OCI-LY7 (cell line): Measurements from ENCODE around the gene PCDHA4. TPM values are rescaled to one million over a fixed set of nuclear protein-coding genes. Genes with fewer than 3 reads are reported as not detected.
"Not testable (repeated sequence)": the region's sequence is repeated elsewhere in the genome, so short reads cannot be mapped to it uniquely, and the experiment has no call there.

Source experiments
- BruUV-seq: library from RNA; stranded (reverse); fragments of 400-500 nt; replicated peaks from 2 replicates; lab custom pipeline; 2021; lab: Mats Ljungman, UMichigan
- CTCF ChIA-PET: fragments of 300-600 bp; sonication (Branson Sonifier 250); formaldehyde crosslinking; loops from one replicate; lab custom pipeline; 2022; ENCODE audit warnings: antibody characterized with exemption; ENCODE audit not compliant: unreplicated experiment; lab: Charles Lee
- POLR2A ChIA-PET: fragments of 300-600 bp; sonication (Branson Sonifier 250); formaldehyde crosslinking; loops from one replicate; lab custom pipeline; 2022; ENCODE audit warnings: antibody characterized with exemption; lab: Charles Lee
- DNase-seq: peaks from one replicate; pipeline ENCODE4 v3.0.0-alpha.2; 2015; ENCODE audit warnings: low spot score
- H2AFZ ChIP-seq: fragments of 200-600 bp; sonication (generic), shearing (Covaris generic); 2 replicates; pipeline ENCODE4 v1.6.1; 2014; ENCODE audit warnings: mild to moderate bottlenecking, antibody characterized with exemption, low read length, moderate library complexity
- H3K27ac ChIP-seq: fragments of 200-600 bp; sonication (generic); 2 replicates; pipeline ENCODE4 v1.5.1; 2014; ENCODE audit warnings: mixed run types, low read depth, mild to moderate bottlenecking, moderate library complexity, low read length, inconsistent platforms; ENCODE audit not compliant: poor library complexity, severe bottlenecking
- H3K36me3 ChIP-seq: fragments of 200-600 bp; sonication (generic); 2 replicates; pipeline ENCODE4 v1.6.1; 2014; ENCODE audit warnings: mild to moderate bottlenecking, antibody characterized with exemption, low read length, moderate library complexity, mixed read lengths; ENCODE audit not compliant: insufficient read depth
- H3K4me1 ChIP-seq: fragments of 200-600 bp; sonication (generic); 2 replicates; pipeline ENCODE4 v1.5.1; 2014; ENCODE audit warnings: mild to moderate bottlenecking, low read length; ENCODE audit not compliant: insufficient read depth, poor library complexity, severe bottlenecking
- H3K4me2 ChIP-seq: fragments of 200-600 bp; sonication (generic); 2 replicates; pipeline ENCODE4 v1.6.1; 2014; ENCODE audit warnings: mild to moderate bottlenecking, low read length
- H3K4me3 ChIP-seq: fragments of 200-600 bp; sonication (generic); 2 replicates; pipeline ENCODE4 v1.5.1; 2014; ENCODE audit warnings: mild to moderate bottlenecking, low read depth, low read length; ENCODE audit not compliant: poor library complexity, severe bottlenecking
- H3K79me2 ChIP-seq: fragments of 200-600 bp; sonication (generic); 2 replicates; pipeline ENCODE4 v1.6.1; 2016; ENCODE audit warnings: low read depth, mild to moderate bottlenecking, low read length, moderate library complexity, mixed read lengths; ENCODE audit not compliant: insufficient read depth
- H3K9me2 ChIP-seq: fragments of 200-600 bp; sonication (generic); 2 replicates; pipeline ENCODE4 v1.6.1; 2016; ENCODE audit warnings: mild to moderate bottlenecking, low read length, mixed read lengths; ENCODE audit not compliant: insufficient read depth
- H3K9me3 ChIP-seq: fragments of 200-600 bp; sonication (generic); 2 replicates; pipeline ENCODE4 v1.6.1; 2014; ENCODE audit warnings: mild to moderate bottlenecking, mixed run types, low read length, mixed read lengths
- H4K20me1 ChIP-seq: fragments of 200-600 bp; sonication (generic); 2 replicates; pipeline ENCODE4 v1.6.1; 2014; ENCODE audit warnings: mild to moderate bottlenecking, antibody characterized with exemption, low read length, moderate library complexity, mixed read lengths; ENCODE audit not compliant: insufficient read depth
- EZH2phosphoT487 ChIP-seq: fragments of 200-600 bp; sonication (generic); IDR thresholded peaks from 2 replicates; pipeline ENCODE4 v1.6.1; 2018; ENCODE audit warnings: low read depth, borderline replicate concordance, mild to moderate bottlenecking, mixed run types, antibody characterized with exemption, low read length, moderate library complexity, mixed read lengths
- intact Hi-C: fragments of 100-400 bp; cut with micrococcal nuclease; formaldehyde crosslinking; loops from one replicate; pipeline ENCODE4 v1.10.0; 2022; ENCODE audit not compliant: unreplicated experiment
- total RNA-seq, 2 experiments: library from RNA; depleted of rRNA in 1 of 2; stranded (reverse); fragments of >200 nt in 1 of 2; shearing (Covaris generic) in 1 of 2; gene quantifications; 2 replicates each; pipeline ENCODE4 v1.2.3, GENCODE V29; 2014 to 2022
- TF ChIP-seq, protein P1 (sequence below): fragments of 200-600 bp; sonication (generic); conservative IDR thresholded peaks from 2 replicates; pipeline ENCODE4 v1.5.1; 2014; ENCODE audit warnings: mild to moderate bottlenecking, antibody characterized with exemption, low read length, moderate library complexity, mixed read lengths

The PCDHA4 gene
- total RNA-seq, 2 experiments from 2014 or later: not detected

DNA sequence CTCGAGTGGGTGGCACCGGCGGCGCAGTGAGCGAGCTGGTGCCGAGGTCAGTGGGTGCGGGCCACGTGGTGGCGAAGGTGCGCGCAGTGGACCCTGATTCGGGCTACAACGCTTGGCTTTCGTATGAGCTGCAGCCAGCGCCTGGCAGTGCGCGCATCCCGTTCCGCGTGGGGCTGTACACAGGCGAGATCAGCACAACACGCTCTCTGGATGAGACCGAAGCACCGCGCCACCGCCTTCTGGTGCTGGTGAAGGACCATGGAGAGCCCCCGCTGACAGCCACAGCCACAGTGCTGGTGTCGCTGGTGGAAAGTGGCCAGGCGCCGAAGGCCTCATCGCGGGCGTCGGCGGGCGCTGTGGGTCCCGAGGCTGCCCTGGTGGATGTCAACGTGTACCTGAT, 16.6 kb downstream of the PCDHA4 start:
- ChIA-PET POLR2A (no interaction called here), CTCF (no interaction called here)
- H3K9me2 ChIP-seq: no peaks in the 10 kb centered on the region
- H3K4me3 ChIP-seq: no peak overlapping the region
- H3K36me3 ChIP-seq: no peaks in the 10 kb centered on the region
- TF ChIP-seq, protein P1, sequence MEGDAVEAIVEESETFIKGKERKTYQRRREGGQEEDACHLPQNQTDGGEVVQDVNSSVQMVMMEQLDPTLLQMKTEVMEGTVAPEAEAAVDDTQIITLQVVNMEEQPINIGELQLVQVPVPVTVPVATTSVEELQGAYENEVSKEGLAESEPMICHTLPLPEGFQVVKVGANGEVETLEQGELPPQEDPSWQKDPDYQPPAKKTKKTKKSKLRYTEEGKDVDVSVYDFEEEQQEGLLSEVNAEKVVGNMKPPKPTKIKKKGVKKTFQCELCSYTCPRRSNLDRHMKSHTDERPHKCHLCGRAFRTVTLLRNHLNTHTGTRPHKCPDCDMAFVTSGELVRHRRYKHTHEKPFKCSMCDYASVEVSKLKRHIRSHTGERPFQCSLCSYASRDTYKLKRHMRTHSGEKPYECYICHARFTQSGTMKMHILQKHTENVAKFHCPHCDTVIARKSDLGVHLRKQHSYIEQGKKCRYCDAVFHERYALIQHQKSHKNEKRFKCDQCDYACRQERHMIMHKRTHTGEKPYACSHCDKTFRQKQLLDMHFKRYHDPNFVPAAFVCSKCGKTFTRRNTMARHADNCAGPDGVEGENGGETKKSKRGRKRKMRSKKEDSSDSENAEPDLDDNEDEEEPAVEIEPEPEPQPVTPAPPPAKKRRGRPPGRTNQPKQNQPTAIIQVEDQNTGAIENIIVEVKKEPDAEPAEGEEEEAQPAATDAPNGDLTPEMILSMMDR: no peak
- no peak for TF ChIP-seq EZH2phosphoT487
- H3K79me2 ChIP-seq: no peaks in the 10 kb centered on the region
- no peaks in the 10 kb centered on the region for H4K20me1 ChIP-seq
- H3K27ac ChIP-seq: no peak overlapping the region
- H3K4me1 ChIP-seq: no peaks in the 10 kb centered on the region
- DNase-seq: no peak
- H3K4me2 ChIP-seq: no peak overlapping the region
- no peaks in the 10 kb centered on the region for H3K9me3 ChIP-seq
- no TSS peak for BruUV-seq
- intact Hi-C loops: no loop called here
- no peak overlapping the region for H2AFZ ChIP-seq

- H3K79me2 ChIP-seq: no peaks in the 10 kb centered on the region
- H3K4me3 ChIP-seq: no peak within 1 kb of the TSS
- no TSS peak for BruUV-seq
- no peak within 1 kb of the TSS for H3K27ac ChIP-seq
- no peaks in the 10 kb centered on the region for H3K4me1 ChIP-seq
- no peaks in the 10 kb centered on the region for H3K36me3 ChIP-seq
- POLR2A ChIA-PET: no interaction called here
- H2AFZ ChIP-seq: no peak within 1 kb of the TSS
- intact Hi-C loops: no loop called here
- CTCF ChIA-PET: no interaction called here
- H3K4me2 ChIP-seq: no peak within 1 kb of the TSS
- no peaks in the 10 kb centered on the region for H3K9me2 ChIP-seq
- no peak for TF ChIP-seq EZH2phosphoT487
- TF ChIP-seq, protein P1: no peak
- H3K9me3 ChIP-seq: no peaks in the 10 kb centered on the region
- H4K20me1 ChIP-seq: no peaks in the 10 kb centered on the region
- no peak for DNase-seq
Measured at GRCh38 chr5:140827704-140828361, 21.0 kb downstream of the PCDHA4 start, which contains the start of gene PCDHA6. Gene PCDHA6, plus strand, starts transcription at chr5:140827960. Its CDS starts 132 bp downstream, at chr5:140828092.

GRCh38 chr5:140828362-140828737, 21.5 kb downstream of the PCDHA4 start:
- CTCF ChIA-PET: no interaction called here
- Histone ChIP-seq H2AFZ (no peak overlapping the region), H4K20me1 (no peaks in the 10 kb centered on the region), H3K4me3 (no peak overlapping the region), H3K36me3 (no peaks in the 10 kb centered on the region), H3K9me3 (no peaks in the 10 kb centered on the region), H3K9me2 (no peaks in the 10 kb centered on the region), H3K27ac (no peak overlapping the region), H3K4me1 (no peaks in the 10 kb centered on the region), H3K4me2 (no peak overlapping the region), H3K79me2 (no peaks in the 10 kb centered on the region)
- no peak for DNase-seq
- intact Hi-C loops: no loop called here
- no TSS peak for BruUV-seq
- no peak for TF ChIP-seq EZH2phosphoT487
- TF ChIP-seq, protein P1: 0 out of 2 replicates have a peak, but pooled peaks have one; percentile 16
- POLR2A ChIA-PET: interaction anchor here (1.1 kb wide), 1 partner anchor 12 kb away, joined by 3 read pairs; no protein-coding TSS in a partner anchor

DNA sequence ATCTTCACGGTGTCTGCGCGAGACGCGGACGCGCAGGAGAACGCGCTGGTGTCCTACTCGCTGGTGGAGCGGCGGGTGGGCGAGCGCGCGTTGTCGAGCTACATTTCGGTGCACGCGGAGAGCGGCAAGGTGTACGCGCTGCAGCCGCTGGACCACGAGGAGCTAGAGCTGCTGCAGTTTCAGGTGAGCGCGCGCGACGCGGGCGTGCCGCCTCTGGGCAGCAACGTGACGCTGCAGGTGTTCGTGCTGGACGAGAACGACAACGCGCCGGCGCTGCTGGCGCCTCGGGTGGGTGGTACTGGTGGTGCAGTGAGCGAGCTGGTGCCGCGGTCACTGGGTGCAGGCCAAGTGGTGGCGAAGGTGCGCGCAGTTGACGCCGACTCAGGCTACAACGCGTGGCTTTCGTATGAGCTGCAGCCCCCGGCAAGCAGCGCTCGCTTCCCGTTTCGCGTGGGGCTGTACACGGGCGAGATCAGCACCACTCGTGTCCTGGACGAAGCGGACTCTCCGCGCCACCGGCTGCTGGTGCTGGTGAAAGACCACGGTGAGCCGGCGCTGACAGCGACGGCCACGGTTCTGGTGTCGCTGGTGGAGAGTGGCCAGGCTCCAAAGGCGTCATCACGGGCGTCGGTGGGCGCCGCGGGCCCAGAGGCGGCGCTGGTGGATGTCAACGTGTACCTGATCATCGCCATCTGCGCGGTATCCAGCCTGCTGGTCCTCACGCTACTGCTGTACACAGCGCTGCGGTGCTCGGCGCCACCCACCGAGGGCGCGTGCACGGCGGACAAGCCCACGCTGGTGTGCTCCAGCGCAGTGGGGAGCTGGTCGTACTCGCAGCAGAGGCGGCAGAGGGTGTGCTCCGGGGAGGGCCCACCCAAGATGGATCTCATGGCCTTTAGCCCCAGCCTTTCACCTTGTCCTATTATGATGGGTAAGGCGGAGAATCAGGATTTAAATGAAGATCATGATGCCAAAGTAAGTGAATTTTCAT, 22.9 kb downstream of the PCDHA4 start:
- H4K20me1 ChIP-seq, CTCF ChIA-PET, DNase-seq, H3K4me1 ChIP-seq, H3K9me2 ChIP-seq, intact Hi-C loops, H2AFZ ChIP-seq, BruUV-seq, H3K4me3 ChIP-seq, H3K9me3 ChIP-seq, H3K27ac ChIP-seq, H3K36me3 ChIP-seq, H3K4me2 ChIP-seq, H3K79me2 ChIP-seq: not testable (repeated sequence)
- POLR2A ChIA-PET: interaction anchor here (1.1 kb wide), 1 partner anchor 14 kb away, joined by 3 read pairs; no protein-coding TSS in a partner anchor
